ENCODE data around the gene BUB1B. TPM values are rescaled to one million over a fixed set of nuclear protein-coding genes. Genes with fewer than 3 reads are reported as not detected.

BUB1B gene
- total and polyA plus RNA-seq, 4 donors, result 0.08 to 31.1 (median 0.84) TPM

- no peak overlapping the region for H3K27ac ChIP-seq (ENCODE audit: low read depth in 1 of 2, low read length in 2 of 2)
- no peak for DNase-seq (ENCODE audit: low spot score)
Measured at GRCh38 chr15:40265875-40266274, 105.0 kb downstream of the BUB1B start.

More at GRCh38 chr15:40265875-40266274, 105.0 kb downstream of the BUB1B start:
- 96% methylated on average over 20 of the region's 20 CpGs for WGBS
- no peaks in the 10 kb centered on the region for H3K9me3 ChIP-seq (ENCODE audit: control insufficient read depth in 4 of 4, low read length in 3 of 4)
- no peaks in the 10 kb centered on the region for H3K36me3 ChIP-seq (ENCODE audit: control insufficient read depth in 4 of 4, insufficient read depth in 3 of 4, low read depth in 1 of 4, low read length in 3 of 4)
- no peak overlapping the region for H3K4me3 ChIP-seq (ENCODE audit: low read depth in 1 of 3, low read length in 3 of 3)
- no peak overlapping the region for H3K9ac ChIP-seq (ENCODE audit: low read depth in 1 of 2, low read length in 2 of 2)
- H3K4me1 ChIP-seq (ENCODE audit: control insufficient read depth in 4 of 4, insufficient read depth in 4 of 4, low read length in 3 of 4), result peaks cover 0 to 3% (median 0%) of the 10 kb centered on the region in 4 donors
- TF ChIP-seq EGR1 (IDR thresholded peaks at IDR 0.05; ENCODE audit: low read depth in 2 of 2) (no peak), REST (IDR thresholded peaks at IDR 0.05) (no peak), NR2F2 (IDR thresholded peaks at IDR 0.05) (no peak), HNF4A (conservative IDR thresholded peaks at IDR 0.05) (no peak), MAX (IDR thresholded peaks at IDR 0.05) (no peak), SP1 (IDR thresholded peaks at IDR 0.05) (no peak), RAD21 (IDR thresholded peaks at IDR 0.05) (no peak), JUND (IDR thresholded peaks at IDR 0.05) (no peak), ATF3 (IDR thresholded peaks at IDR 0.05) (no peak), ZBTB33 (IDR thresholded peaks at IDR 0.05) (no peak), FOXA1 (IDR thresholded peaks at IDR 0.05) (no peak), FOXA2 (IDR thresholded peaks at IDR 0.05) (no peak), RXRA (IDR thresholded peaks at IDR 0.05) (no peak), GABPA (IDR thresholded peaks at IDR 0.05 in 1 of 2, conservative IDR thresholded peaks at IDR 0.05 in 1 of 2) (no peak), CTCF (IDR thresholded peaks at IDR 0.05; ENCODE audit: low read depth, low read length, missing input control) (no peak), TAF1 (conservative IDR thresholded peaks at IDR 0.05) (no peak)
- H3K27me3 ChIP-seq (ENCODE audit: control insufficient read depth in 4 of 4, insufficient read depth in 4 of 4, low read length in 3 of 4), result no peaks in the 10 kb centered on the region
